Caco-2 (cell line): ENCODE measurements around the gene RUNX2. TPM values are rescaled to one million over a fixed set of nuclear protein-coding genes. Genes with fewer than 3 reads are reported as not detected.

ENCODE experiments used
- BruUV-seq: library from RNA; stranded (reverse); fragments of 400-500 nt; replicated peaks from 2 replicates; lab custom pipeline; 2021; lab: Mats Ljungman, UMichigan
- CTCF ChIA-PET: fragments of 300-600 bp; sonication (Branson Sonifier 250); formaldehyde crosslinking; loops from one replicate; lab custom pipeline; 2022; ENCODE audit warnings: antibody characterized with exemption; lab: Charles Lee
- POLR2A ChIA-PET: fragments of 300-600 bp; sonication (Branson Sonifier 250); formaldehyde crosslinking; loops from one replicate; lab custom pipeline; 2022; ENCODE audit warnings: antibody characterized with exemption; lab: Charles Lee
- DNase-seq, 2 experiments: peaks; one replicate each; pipeline versions ENCODE4 v3.0.0 to v3.0.0-alpha.2; 2020 to 2022
- H3K27me3 ChIP-seq: replicated peaks from 2 replicates; pipeline ENCODE4 v1.6.0; 2011; ENCODE audit warnings: low read length; ENCODE audit not compliant: control insufficient read depth, insufficient read depth
- H3K36me3 ChIP-seq: 2 replicates; pipeline ENCODE4 v1.5.1; 2011; ENCODE audit warnings: low read length; ENCODE audit not compliant: control insufficient read depth, insufficient read depth
- H3K4me1 ChIP-seq: fragments of 250-450 bp; sonication (Bioruptor Pico); 2 replicates; pipeline ENCODE4 v1.5.1; 2020; ENCODE audit warnings: mild to moderate bottlenecking
- H3K4me3 ChIP-seq: 2 replicates; pipeline ENCODE4 v1.5.1; 2011; ENCODE audit warnings: low read depth, mild to moderate bottlenecking, control low read depth, low read length
- H3K9me3 ChIP-seq: fragments of 250-450 bp; sonication (Bioruptor Pico); 2 replicates; pipeline ENCODE4 v1.5.1; 2020; ENCODE audit warnings: mild to moderate bottlenecking, moderate library complexity
- H3K27ac Mint-ChIP-seq: one replicate; pipeline ENCODE4 v1.8.0; 2022; ENCODE audit warnings: mixed read lengths; ENCODE audit not compliant: unreplicated experiment
- H3K27me3 Mint-ChIP-seq: one replicate; pipeline ENCODE4 v1.8.0; 2022; ENCODE audit warnings: mixed read lengths; ENCODE audit not compliant: insufficient read depth, unreplicated experiment
- H3K36me3 Mint-ChIP-seq: one replicate; pipeline ENCODE4 v1.8.0; 2022; ENCODE audit warnings: mild to moderate bottlenecking, mixed read lengths; ENCODE audit not compliant: insufficient read depth, unreplicated experiment
- H3K4me1 Mint-ChIP-seq: one replicate; pipeline ENCODE4 v1.8.0; 2022; ENCODE audit warnings: low read depth, mixed read lengths; ENCODE audit not compliant: unreplicated experiment
- H3K4me3 Mint-ChIP-seq: one replicate; pipeline ENCODE4 v1.8.0; 2022; ENCODE audit warnings: mild to moderate bottlenecking, moderate library complexity, mixed read lengths; ENCODE audit not compliant: unreplicated experiment
- H3K9me3 Mint-ChIP-seq: one replicate; pipeline ENCODE4 v1.8.0; 2022; ENCODE audit warnings: mixed read lengths; ENCODE audit not compliant: unreplicated experiment
- CTCF ChIP-seq, 2 experiments: fragments of 200-600 bp in 1 of 2; IDR thresholded peaks; 1 replicate in 1 of 2; 2 replicates in 1 of 2; pipeline versions ENCODE4 v1.5.1 to v1.8.0; 2011 to 2022; ENCODE audit warnings: antibody characterized with exemption in 1 of 2, control low read depth in 1 of 2, inconsistent platforms in 1 of 2, low read depth in 1 of 2, low read length in 1 of 2, mild to moderate bottlenecking in 1 of 2, moderate library complexity in 1 of 2; ENCODE audit not compliant: insufficient read depth in 1 of 2, severe bottlenecking in 1 of 2, unreplicated experiment in 1 of 2
- intact Hi-C: fragments of 100-400 bp; cut with micrococcal nuclease; formaldehyde crosslinking; loops from one replicate; pipeline ENCODE4 v1.10.0; 2022; ENCODE audit not compliant: unreplicated experiment
- total RNA-seq: library from RNA; stranded (reverse); gene quantifications from 2 replicates; pipeline ENCODE4 v1.2.3, GENCODE V29; 2022

The RUNX2 gene
- total RNA-seq, 1 experiment from 2014 or later: not detected

- intact Hi-C loops: no loop called here
- Mint-ChIP-seq H3K4me1 (peaks cover 17% of the 10 kb centered on the region), H3K36me3 (no peaks in the 10 kb centered on the region), H3K27ac (no peak overlapping the region), H3K27me3 (no peaks in the 10 kb centered on the region), H3K4me3 (no peak overlapping the region), H3K9me3 (no peaks in the 10 kb centered on the region)
- no peaks in the 10 kb centered on the region for H3K27me3 ChIP-seq
- H3K4me1 ChIP-seq: 0 out of 2 replicates have a peak, but pooled peaks cover 3% of the 10 kb centered on the region
- ChIA-PET POLR2A (no interaction called here), CTCF (interaction anchor here (0.7 kb wide), 3 partner anchors 216 to 1697 kb away, joined by 3 to 7 read pairs (median 4); no protein-coding TSS in a partner anchor)
- DNase-seq: no peak
- no peaks in the 10 kb centered on the region for H3K36me3 ChIP-seq
- no peaks in the 10 kb centered on the region for H3K9me3 ChIP-seq
- no TSS peak for BruUV-seq
- no peak for TF ChIP-seq CTCF (IDR thresholded peaks at IDR 0.05; ENCODE audit: insufficient read depth in 1 of 2, low read depth in 1 of 2, low read length in 1 of 2, severe bottlenecking in 1 of 2, unreplicated experiment in 1 of 2)
- H3K4me3 ChIP-seq: no peak overlapping the region
These were observed 176.8 kb downstream of the RUNX2 start for GRCh38 chr6:45504947-45505346.

GRCh38 chr6:45505470-45505869 lies 177.3 kb downstream of the RUNX2 start:
- POLR2A ChIA-PET: no interaction called here

GRCh38 chr6:45507186-45507585 lies 179.1 kb downstream of the RUNX2 start:
- Mint-ChIP-seq H3K27me3 (no peaks in the 10 kb centered on the region), H3K9me3 (no peaks in the 10 kb centered on the region), H3K4me1 (peaks cover 11% of the 10 kb centered on the region), H3K27ac (no peak overlapping the region), H3K36me3 (no peaks in the 10 kb centered on the region), H3K4me3 (no peak overlapping the region)
- no TSS peak for BruUV-seq
- DNase-seq: no peak
- intact Hi-C loops: no loop called here
- no peaks in the 10 kb centered on the region for H3K27me3 ChIP-seq
- H3K9me3 ChIP-seq: no peaks in the 10 kb centered on the region
- TF ChIP-seq CTCF (IDR thresholded peaks at IDR 0.05; ENCODE audit: insufficient read depth in 1 of 2, low read depth in 1 of 2, low read length in 1 of 2, severe bottlenecking in 1 of 2, unreplicated experiment in 1 of 2): no peak
- POLR2A ChIA-PET: no interaction called here
- no peaks in the 10 kb centered on the region; the same call in 1 of the 2 replicates for H3K4me1 ChIP-seq
- no peak overlapping the region for H3K4me3 ChIP-seq
- CTCF ChIA-PET: no interaction called here
- no peaks in the 10 kb centered on the region for H3K36me3 ChIP-seq

More at GRCh38 chr6:45505470-45505869, 177.3 kb downstream of the RUNX2 start:
- CTCF ChIA-PET: interaction anchor here (0.7 kb wide), 2 partner anchors 215 to 574 kb away, joined by 4 to 7 read pairs; no protein-coding TSS in a partner anchor
- H3K36me3 ChIP-seq: no peaks in the 10 kb centered on the region
- Mint-ChIP-seq H3K27ac (no peak overlapping the region), H3K36me3 (no peaks in the 10 kb centered on the region), H3K4me3 (no peak overlapping the region), H3K9me3 (no peaks in the 10 kb centered on the region), H3K4me1 (peaks cover 17% of the 10 kb centered on the region), H3K27me3 (no peaks in the 10 kb centered on the region)
- no peak for TF ChIP-seq CTCF (IDR thresholded peaks at IDR 0.05; ENCODE audit: insufficient read depth in 1 of 2, low read depth in 1 of 2, low read length in 1 of 2, severe bottlenecking in 1 of 2, unreplicated experiment in 1 of 2)
- 0 out of 2 replicates have a peak, but pooled peaks cover 3% of the 10 kb centered on the region for H3K4me1 ChIP-seq
- H3K27me3 ChIP-seq: no peaks in the 10 kb centered on the region
- no peak overlapping the region for H3K4me3 ChIP-seq
- no peaks in the 10 kb centered on the region for H3K9me3 ChIP-seq
- BruUV-seq: no TSS peak
- no peak for DNase-seq
- intact Hi-C loops: no loop called here
